Stimulated activated CD4-positive, alpha-beta T cell treated with anti-CD3 and anti-CD28 coated beads, Interleukin-15, amount 100 ng/mL, for 1 hour (primary cell): Measurements from ENCODE around the gene BABAM2.
"Not testable (repeated sequence)": the region's sequence is repeated elsewhere in the genome, so short reads cannot be mapped to it uniquely, and the experiment has no call there.

Experiments used
- DNase-seq, 2 donors: peaks; one replicate each; pipeline ENCODE4 v3.0.0-alpha.2; 2020; ENCODE audit warnings: low read depth in 1 of 2, low spot score in 1 of 2

BABAM2 gene

GRCh38 chr2:28321426-28321825, 430.9 kb downstream of the BABAM2 start:
- no peak for DNase-seq

GRCh38 chr2:28322051-28322450, 431.5 kb downstream of the BABAM2 start:
- no peak for DNase-seq

GRCh38 chr2:28322456-28322855, 431.9 kb downstream of the BABAM2 start:
- no peak for DNase-seq

GRCh38 chr2:28322981-28323396, 432.5 kb downstream of the BABAM2 start:
- DNase-seq, result no peak

GRCh38 chr2:28325173-28325566, 434.6 kb downstream of the BABAM2 start:
- no peak for DNase-seq

GRCh38 chr2:28325567-28326468, 435.3 kb downstream of the BABAM2 start:
- no peak for DNase-seq

GRCh38 chr2:28326469-28326805, 435.9 kb downstream of the BABAM2 start:
- DNase-seq, result no peak

GRCh38 chr2:28326881-28327505, 436.5 kb downstream of the BABAM2 start:
- no peak for DNase-seq

- no peak for DNase-seq
These were observed 437.0 kb downstream of the BABAM2 start for GRCh38 chr2:28327581-28327955.

GRCh38 chr2:28327956-28328922, 437.7 kb downstream of the BABAM2 start:
- DNase-seq, result no peak

GRCh38 chr2:28329184-28329583, 438.7 kb downstream of the BABAM2 start:
- no peak for DNase-seq

GRCh38 chr2:28330722-28331121, 440.2 kb downstream of the BABAM2 start:
- DNase-seq, result not testable (repeated sequence)

GRCh38 chr2:28331797-28332196, 441.3 kb downstream of the BABAM2 start:
- DNase-seq, result not testable (repeated sequence)

GRCh38 chr2:28332696-28333095, 442.2 kb downstream of the BABAM2 start:
- no peak for DNase-seq

- DNase-seq, result no peak
These were observed 443.3 kb downstream of the BABAM2 start for GRCh38 chr2:28333606-28334526.

GRCh38 chr2:28334527-28334894, 444.0 kb downstream of the BABAM2 start:
- no peak for DNase-seq

- DNase-seq, result not testable (repeated sequence)
These were observed 444.7 kb downstream of the BABAM2 start for GRCh38 chr2:28335265-28335664.

GRCh38 chr2:28335666-28336065, 445.1 kb downstream of the BABAM2 start:
- no peak for DNase-seq

- no peak for DNase-seq
These were observed 445.9 kb downstream of the BABAM2 start for GRCh38 chr2:28336264-28336980.
